Kidney (tissue), 22 donors: ENCODE measurements around the gene PLCB3. TPM values are rescaled to one million over a fixed set of nuclear protein-coding genes. Genes with fewer than 3 reads are reported as not detected.

Source experiments
- DNase-seq, 5 donors: peaks; one replicate each; pipeline ENCODE4 v3.0.0-alpha.2; 2013 to 2020
- FAIRE-seq: peaks from 2 replicates; lab custom pipeline; 2012; peaks lifted over from hg19 to GRCh38; lab: Jason Lieb, UNC
- H3K27ac ChIP-seq, 2 donors: one replicate each; pipeline ENCODE4 v1.7.0; 2013; ENCODE audit warnings: low read depth in 2 of 2, low read length in 2 of 2, inconsistent platforms in 1 of 2
- H3K27me3 ChIP-seq: one replicate; pipeline ENCODE4 v1.7.1; 2013; ENCODE audit warnings: low read length, inconsistent platforms; ENCODE audit not compliant: control insufficient read depth, insufficient read depth
- H3K36me3 ChIP-seq, 3 donors: one replicate each; pipeline versions ENCODE4 v1.7.0 to v1.7.1; 2013; ENCODE audit warnings: low read length in 3 of 3, control low read depth in 1 of 3, inconsistent platforms in 1 of 3; ENCODE audit not compliant: insufficient read depth in 3 of 3, control insufficient read depth in 2 of 3
- H3K4me1 ChIP-seq, 3 donors: one replicate each; pipeline versions ENCODE4 v1.7.0 to v1.7.1; 2013; ENCODE audit warnings: low read length in 3 of 3, inconsistent platforms in 1 of 3, low read depth in 1 of 3; ENCODE audit not compliant: control insufficient read depth in 2 of 3, insufficient read depth in 2 of 3
- H3K4me3 ChIP-seq, 3 donors: one replicate each; pipeline versions ENCODE4 v1.7.0 to v1.8.1; 2013; ENCODE audit warnings: low read length in 3 of 3, control low read depth in 1 of 3, inconsistent platforms in 1 of 3
- H3K9ac ChIP-seq, 3 donors: one replicate each; pipeline versions ENCODE4 v1.7.0 to v1.7.1; 2013; ENCODE audit warnings: low read length in 3 of 3, control low read depth in 1 of 3, inconsistent platforms in 1 of 3
- H3K9me3 ChIP-seq, 3 donors: one replicate each; pipeline versions ENCODE4 v1.7.0 to v1.7.1; 2013; ENCODE audit warnings: low read length in 3 of 3, control low read depth in 1 of 3, inconsistent platforms in 1 of 3; ENCODE audit not compliant: control insufficient read depth in 2 of 3, insufficient read depth in 1 of 3
- CTCF ChIP-seq: IDR thresholded peaks from 3 replicates; pipeline ENCODE4 v1.5.1; 2012; ENCODE audit warnings: mild to moderate bottlenecking, moderate library complexity, borderline replicate concordance; ENCODE audit not compliant: insufficient read depth; ENCODE audit errors: extremely low read depth
- intact Hi-C: fragments of 100-400 bp; cut with DNase I; formaldehyde crosslinking; loops from one replicate; pipeline ENCODE4 v1.11.1; 2022
- long read RNA-seq, 10 donors: library from polyadenylated mRNA in 1 of 10; unstranded in 1 of 10; transcript quantifications; one replicate each; pipeline ENCODE4 v2.0.0 and lab custom pipeline, GENCODE V29; 2021 to 2026
- polyA plus RNA-seq: library from polyadenylated mRNA; stranded (reverse); fragments of 350-450 nt; fragmentation: Illumina TruSeq; extraction: RNeasy Lipid Tissue Mini Kit (QIAGEN cat#74804); gene quantifications from one replicate; pipeline ENCODE4 v1.2.3, GENCODE V29; 2014; ENCODE audit warnings: low read depth, low replicate concordance; ENCODE audit not compliant: insufficient read depth
- total RNA-seq: library from RNA; stranded (reverse); fragmentation: NEBNext Ultra II Directional; extraction: Animal tissue kit (Norgen Biotek cat#: 25700); gene quantifications from one replicate; pipeline ENCODE4 v1.2.1, GENCODE V29; 2021
- donor health status: control.
- donor health status: control.
- donor health status: control.
- donor health status: control.
- donor health status: control.
- donor health status: DM: yes; HTN: yes; CAD: no.
- donor health status: Normal renal cell carcinoma (clear cell type).

Gene PLCB3
- 24.6 TPM for total RNA-seq
- polyA plus RNA-seq = 9.6 TPM
- long read RNA-seq, donor 1 = 0 reads
- long read RNA-seq, donor 2 = 0 reads
- long read RNA-seq, donor 3 = 0 reads
- long read RNA-seq, donor 4, full-length matches to known transcripts = 1 of 1 reads
- long read RNA-seq, donor 4, partial matches to known transcripts = 0 of 1 reads
- long read RNA-seq, donor 4, other reads (novel, unspliced or antisense) = 0 of 1 reads
- long read RNA-seq, donor 5 = 0 reads
- long read RNA-seq, donor 6 = 0 reads
- long read RNA-seq, donor 7, full-length matches to known transcripts = 2 of 15 reads
- long read RNA-seq, donor 7, partial matches to known transcripts = 10 of 15 reads
- long read RNA-seq, donor 7, other reads (novel, unspliced or antisense) = 3 of 15 reads
- long read RNA-seq, donor 8 = 0 reads
- long read RNA-seq, donor 9 = 0 reads
- long read RNA-seq, donor 10 = 0 reads

- Histone ChIP-seq H3K27ac (peak within 1 kb of the TSS; percentile 7 to 32), H3K9me3 (no peaks in the 10 kb centered on the region), H3K9ac (peak within 1 kb of the TSS in 2 of 3 donors; percentile 78 to 80), H3K4me3 (peak within 1 kb of the TSS; percentile 57 to 74 (median 71)), H3K36me3 (peaks cover 0 to 6% (median 0%) of the 10 kb centered on the region in 3 donors), H3K27me3 (no peaks in the 10 kb centered on the region), H3K4me1 (peaks cover 0 to 26% (median 5%) of the 10 kb centered on the region in 3 donors)
- intact Hi-C loops = no loop called here
- FAIRE-seq = no peak
- peak in 4 of 5 donors; percentile 53 to 89 (median 72) for DNase-seq
- TF ChIP-seq CTCF = peak; percentile 81
Observed at GRCh38 chr11:64251016-64251752, at the start of gene PLCB3. Gene PLCB3 (plus strand): TSS chr11:64251530. CDS start chr11:64251650, 120 bp downstream.

- Histone ChIP-seq H3K4me1 (no peaks in the 10 kb centered on the region), H3K9ac (no peak overlapping the region)
Observed at GRCh38 chr11:64201543-64201942, 49.8 kb upstream of the PLCB3 start.

GRCh38 chr11:64202992-64203391 is 48.3 kb upstream of the PLCB3 start:
- Histone ChIP-seq H3K4me1 (peaks cover 0 to 5% (median 0%) of the 10 kb centered on the region in 3 donors), H3K9ac (no peak overlapping the region), H3K36me3 (peaks cover 4 to 40% (median 26%) of the 10 kb centered on the region in 3 donors), H3K27me3 (no peaks in the 10 kb centered on the region), H3K9me3 (no peaks in the 10 kb centered on the region), H3K27ac (no peak overlapping the region), H3K4me3 (no peak overlapping the region)
- FAIRE-seq = no peak
- intact Hi-C loops = no loop called here
- DNase-seq = no peak
- no peak for TF ChIP-seq CTCF

More at GRCh38 chr11:64201543-64201942, 49.8 kb upstream of the PLCB3 start:
- TF ChIP-seq CTCF = no peak
- FAIRE-seq (no peak), DNase-seq (no peak)
- Histone ChIP-seq H3K4me3 (no peak overlapping the region), H3K36me3 (peaks cover 6 to 54% (median 39%) of the 10 kb centered on the region in 3 donors), H3K9me3 (no peaks in the 10 kb centered on the region), H3K27ac (no peak overlapping the region), H3K27me3 (no peaks in the 10 kb centered on the region)
- intact Hi-C loops = no loop called here
